B cell (primary cell): Measurements from ENCODE around the gene ELF4. TPM values are rescaled to one million over a fixed set of nuclear protein-coding genes. Genes with fewer than 3 reads are reported as not detected.

Source experiments
- ATAC-seq: fragments of 200-7000 bp; cut with Tn5 transposase; one replicate; pipeline ENCODE4 v1.10.0; 2021; ENCODE audit warnings: low read depth, mild to moderate bottlenecking, moderate number of reproducible peaks, moderate library complexity
- CTCF ChIA-PET: fragments of 350-600 bp; sonication (Branson Sonifier 250); formaldehyde crosslinking; loops from one replicate; lab custom pipeline; 2021; ENCODE audit warnings: antibody characterized with exemption, inconsistent platforms; lab: Charles Lee
- POLR2A ChIA-PET: fragments of 350-600 bp; sonication (Branson Sonifier 250); formaldehyde crosslinking; loops from one replicate; lab custom pipeline; 2021; ENCODE audit warnings: antibody characterized with exemption; lab: Charles Lee
- DNase-seq: peaks from one replicate; pipeline ENCODE4 v3.0.0; 2013
- H2AFZ ChIP-seq: 2 replicates; pipeline ENCODE4 v1.6.1; 2012; ENCODE audit warnings: mild to moderate bottlenecking, low read depth, low read length; ENCODE audit not compliant: insufficient read depth, poor library complexity, severe bottlenecking
- H3K27ac ChIP-seq, 2 donors: 1 replicate in 1 of 2; 2 replicates in 1 of 2; pipeline ENCODE4 v1.5.1; 2012 to 2013; ENCODE audit warnings: low read length in 2 of 2, mild to moderate bottlenecking in 2 of 2, moderate library complexity in 1 of 2
- H3K27me3 ChIP-seq, 4 experiments: fragments of 200-600 bp in 1 of 4; sonication (generic) in 1 of 4; replicated peaks in 1 of 4; 1 replicate in 2 of 4; 2 replicates in 2 of 4; pipeline versions ENCODE4 v1.6.1 to v1.7.0; 2013 to 2016; ENCODE audit warnings: low read length in 3 of 4, mild to moderate bottlenecking in 2 of 4, mixed read lengths in 1 of 4, moderate library complexity in 1 of 4; ENCODE audit not compliant: insufficient read depth in 4 of 4, control insufficient read depth in 3 of 4; ENCODE audit errors: control extremely low read depth in 1 of 4
- H3K36me3 ChIP-seq, 2 experiments: replicated peaks in 1 of 2; 1 replicate in 1 of 2; 2 replicates in 1 of 2; pipeline versions ENCODE4 v1.6.1 to v1.7.1; 2013; ENCODE audit warnings: low read length in 1 of 2; ENCODE audit not compliant: insufficient read depth in 2 of 2, control insufficient read depth in 1 of 2; ENCODE audit errors: control extremely low read depth in 1 of 2, extremely low read depth in 1 of 2
- H3K4me1 ChIP-seq, 2 donors: fragments of 200-600 bp in 1 of 2; sonication (generic) in 1 of 2; 1 replicate in 1 of 2; 2 replicates in 1 of 2; pipeline versions ENCODE4 v1.5.1 to v1.6.1; 2013 to 2017; ENCODE audit warnings: low read length in 2 of 2; ENCODE audit not compliant: control insufficient read depth in 2 of 2, insufficient read depth in 2 of 2
- H3K4me2 ChIP-seq: replicated peaks from 2 replicates; pipeline ENCODE3; 2012; ENCODE audit warnings: mild to moderate bottlenecking, low read depth, low read length; ENCODE audit not compliant: poor library complexity, severe bottlenecking
- H3K4me3 ChIP-seq, 5 experiments: fragments of 200-600 bp in 1 of 5; sonication (generic) in 1 of 5; 1 replicate in 3 of 5; 2 replicates in 2 of 5; pipeline versions ENCODE4 v1.5.1 to v1.7.0; 2011 to 2016; ENCODE audit warnings: low read length in 4 of 5, mild to moderate bottlenecking in 4 of 5, low read depth in 2 of 5, control low read depth in 1 of 5, moderate library complexity in 1 of 5; ENCODE audit not compliant: insufficient read depth in 1 of 5; ENCODE audit errors: control extremely low read depth in 1 of 5, extremely low read depth in 1 of 5
- H3K79me2 ChIP-seq: fragments of 200-600 bp; sonication (generic); one replicate; pipeline ENCODE4 v1.6.0; 2016; ENCODE audit warnings: low read length; ENCODE audit not compliant: control insufficient read depth, insufficient read depth
- H3K9ac ChIP-seq: fragments of 200-600 bp; sonication (generic); 2 replicates; pipeline ENCODE4 v1.6.1; 2017; ENCODE audit warnings: mild to moderate bottlenecking, low read length, moderate library complexity
- H3K9me3 ChIP-seq, 3 donors: one replicate each; pipeline versions ENCODE4 v1.6.1 to v1.7.1; 2013; ENCODE audit warnings: low read length in 2 of 3; ENCODE audit not compliant: control insufficient read depth in 2 of 3, insufficient read depth in 1 of 3; ENCODE audit errors: control extremely low read depth in 1 of 3
- H4K20me1 ChIP-seq: 2 replicates; pipeline ENCODE4 v1.6.0; 2012; ENCODE audit warnings: mild to moderate bottlenecking, low read length; ENCODE audit not compliant: insufficient read depth, control insufficient read depth, poor library complexity, severe bottlenecking
- H3K27ac Mint-ChIP-seq: one replicate; pipeline ENCODE4 v1.8.0; 2021; ENCODE audit warnings: mixed read lengths
- H3K27me3 Mint-ChIP-seq: one replicate; pipeline ENCODE4 v1.8.0; 2021; ENCODE audit warnings: mixed read lengths
- H3K4me1 Mint-ChIP-seq: one replicate; pipeline ENCODE4 v1.8.0; 2021; ENCODE audit warnings: mixed read lengths
- H3K4me3 Mint-ChIP-seq: one replicate; pipeline ENCODE4 v1.8.0; 2021; ENCODE audit warnings: mixed read lengths
- H3K9me3 Mint-ChIP-seq: one replicate; pipeline ENCODE4 v1.8.0; 2022; ENCODE audit warnings: mixed read lengths; ENCODE audit not compliant: insufficient read depth
- EZH2 ChIP-seq: IDR thresholded peaks from 2 replicates; pipeline ENCODE4 v1.6.1; 2012; ENCODE audit warnings: borderline replicate concordance, low read depth, mild to moderate bottlenecking, moderate library complexity, low read length; ENCODE audit not compliant: insufficient read depth, poor library complexity, severe bottlenecking
- WGBS: methylation state at CpG from one replicate; pipeline ENCODE4 v1.1.5; 2013; ENCODE audit warnings: missing lambda C conversion rate; ENCODE audit not compliant: insufficient coverage; 5-methylcytosine and 5-hydroxymethylcytosine counted together
- intact Hi-C: fragments of 100-400 bp; cut with micrococcal nuclease; formaldehyde crosslinking; loops from one replicate; pipeline ENCODE4 v1.10.0; 2022
- polyA plus RNA-seq: library from polyadenylated mRNA; depleted of rRNA; stranded (reverse); fragments of >200 nt; gene quantifications from 2 replicates; pipeline ENCODE4 v1.2.3, GENCODE V29; 2012
- total RNA-seq, 2 donors: library from RNA; stranded (reverse); fragments of 120-200 nt in 1 of 2; gene quantifications; 1 replicate in 1 of 2; 2 replicates in 1 of 2; pipeline versions ENCODE4 v1.2.3 to v1.2.4, GENCODE V29; 2013 to 2022
- TF ChIP-seq, protein P1 (sequence below): fragments of 200-600 bp; IDR thresholded peaks from one replicate; pipeline ENCODE4 v1.8.0; 2022; ENCODE audit warnings: antibody characterized with exemption, mild to moderate bottlenecking

The ELF4 gene
- total and polyA plus RNA-seq, 2 donors (not counting 1 experiment from before 2014, with no cell fraction given): 24.7 to 26.3 TPM

DNA sequence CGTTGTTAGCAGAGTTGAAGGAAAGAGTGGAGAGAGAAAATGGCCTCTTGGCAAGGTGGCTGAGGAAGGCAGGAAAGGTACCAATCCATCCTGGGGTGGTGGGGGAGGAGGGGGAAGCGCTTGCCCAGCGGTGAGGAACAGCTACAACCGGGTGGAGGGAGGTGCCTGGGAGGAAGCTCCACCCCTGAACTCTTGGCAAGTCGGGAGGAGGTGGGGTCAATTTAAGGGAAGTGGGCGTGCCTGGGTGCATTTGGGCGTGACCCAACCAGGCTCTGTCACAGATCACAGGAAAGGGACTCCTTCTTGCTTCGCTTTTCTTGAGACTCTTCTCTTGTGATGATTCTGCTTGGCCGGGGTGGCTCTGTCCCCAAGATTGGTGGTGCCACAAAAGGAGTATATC is 86.2 kb downstream of the ELF4 start:
- H3K27ac ChIP-seq: peak overlapping the region; percentile 29 to 68
- peak overlapping the region; percentile 45 for H3K4me2 ChIP-seq

More for the DNA sequence above, 86.2 kb downstream of the ELF4 start:
- TF ChIP-seq, protein P1, sequence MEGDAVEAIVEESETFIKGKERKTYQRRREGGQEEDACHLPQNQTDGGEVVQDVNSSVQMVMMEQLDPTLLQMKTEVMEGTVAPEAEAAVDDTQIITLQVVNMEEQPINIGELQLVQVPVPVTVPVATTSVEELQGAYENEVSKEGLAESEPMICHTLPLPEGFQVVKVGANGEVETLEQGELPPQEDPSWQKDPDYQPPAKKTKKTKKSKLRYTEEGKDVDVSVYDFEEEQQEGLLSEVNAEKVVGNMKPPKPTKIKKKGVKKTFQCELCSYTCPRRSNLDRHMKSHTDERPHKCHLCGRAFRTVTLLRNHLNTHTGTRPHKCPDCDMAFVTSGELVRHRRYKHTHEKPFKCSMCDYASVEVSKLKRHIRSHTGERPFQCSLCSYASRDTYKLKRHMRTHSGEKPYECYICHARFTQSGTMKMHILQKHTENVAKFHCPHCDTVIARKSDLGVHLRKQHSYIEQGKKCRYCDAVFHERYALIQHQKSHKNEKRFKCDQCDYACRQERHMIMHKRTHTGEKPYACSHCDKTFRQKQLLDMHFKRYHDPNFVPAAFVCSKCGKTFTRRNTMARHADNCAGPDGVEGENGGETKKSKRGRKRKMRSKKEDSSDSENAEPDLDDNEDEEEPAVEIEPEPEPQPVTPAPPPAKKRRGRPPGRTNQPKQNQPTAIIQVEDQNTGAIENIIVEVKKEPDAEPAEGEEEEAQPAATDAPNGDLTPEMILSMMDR: no peak
- no peak for TF ChIP-seq EZH2
- WGBS: 0% methylated on average over 6 of the region's 9 CpGs
- Mint-ChIP-seq H3K4me3 (peak overlapping the region; percentile 76), H3K27me3 (no peaks in the 10 kb centered on the region), H3K9me3 (no peaks in the 10 kb centered on the region), H3K27ac (peak overlapping the region; percentile 89), H3K4me1 (peaks cover 15% of the 10 kb centered on the region)
- Histone ChIP-seq H3K9ac (no peak overlapping the region), H3K4me1 (peaks cover 13 to 20% of the 10 kb centered on the region in 2 donors), H3K4me3 (peak overlapping the region in 1 of 5 experiments; percentile 13), H4K20me1 (no peaks in the 10 kb centered on the region), H3K27me3 (no peaks in the 10 kb centered on the region), H3K79me2 (no peaks in the 10 kb centered on the region), H3K36me3 (peaks cover 0 to 15% of the 10 kb centered on the region in 2 experiments), H3K9me3 (no peaks in the 10 kb centered on the region), H2AFZ (peak overlapping the region; percentile 39)
- peak; percentile 100 for ATAC-seq
- ChIA-PET CTCF (interaction anchor here (0.6 to 7.8 kb wide), 8 partner anchors 35 to 200 kb away, joined by 3 to 185 read pairs (median 4); no protein-coding TSS in a partner anchor), POLR2A (interaction anchor here (1.3 kb wide), 1 partner anchor 93 kb away, joined by 10 read pairs; no protein-coding TSS in a partner anchor)
- intact Hi-C loops: loop anchor here (1.0 to 10.0 kb wide), 4 partner anchors 41 to 179 kb away; partner anchors contain the start of genes BCORL1 and ZDHHC9
- peak; percentile 90 for DNase-seq
